SK-N-SH (cell line): Measurements from ENCODE around the gene CCDC50. TPM values are rescaled to one million over a fixed set of nuclear protein-coding genes. Genes with fewer than 3 reads are reported as not detected.

Experiments
- CTCF ChIA-PET: fragments of 300-600, 350-600 bp; formaldehyde crosslinking; extraction: SDS; loops from one replicate; lab custom pipeline; 2021; lab: Yijun Ruan, JAX
- POLR2A ChIA-PET: fragments of 350-600 bp; sonication (Branson Sonifier 250); formaldehyde crosslinking; extraction: SDS; loops from one replicate; lab custom pipeline; 2020; ENCODE audit warnings: antibody characterized with exemption, inconsistent platforms; lab: Yijun Ruan, JAX
- DNase-seq: peaks from one replicate; pipeline ENCODE4 v3.0.0; 2012
- H2AFZ ChIP-seq: fragments of 200-600 bp; sonication (generic); 2 replicates; pipeline ENCODE4 v1.8.1; 2016; ENCODE audit warnings: antibody characterized with exemption, mild to moderate bottlenecking, low read depth
- H3F3A ChIP-seq: fragments of 200-600 bp; sonication (generic); replicated peaks from 2 replicates; pipeline ENCODE3; 2016; ENCODE audit warnings: antibody characterized with exemption, mild to moderate bottlenecking; ENCODE audit not compliant: insufficient read depth
- H3K27ac ChIP-seq, 2 experiments: fragments of 200-500 bp in 1 of 2; fragments of 200-600 bp in 1 of 2; sonication (Bioruptor generic) in 1 of 2; sonication (generic), shearing (Covaris generic) in 1 of 2; 2 replicates each; pipeline versions ENCODE4 v1.5.1 to v1.6.1; 2014 to 2016; ENCODE audit warnings: low read depth in 2 of 2, inconsistent platforms in 1 of 2, low read length in 1 of 2, mild to moderate bottlenecking in 1 of 2, mixed read lengths in 1 of 2
- H3K27me3 ChIP-seq: fragments of 200-600 bp; sonication (generic), shearing (Covaris generic); 2 replicates; pipeline ENCODE4 v1.6.1; 2016; ENCODE audit warnings: mixed run types; ENCODE audit not compliant: insufficient read depth
- H3K36me3 ChIP-seq, 2 experiments: fragments of 200-500 bp in 1 of 2; fragments of 200-600 bp in 1 of 2; sonication (Bioruptor generic) in 1 of 2; sonication (generic) in 1 of 2; replicated peaks in 1 of 2; 2 replicates each; pipeline versions ENCODE3 to v1.5.1; 2014 to 2016; ENCODE audit warnings: low read length in 1 of 2, mild to moderate bottlenecking in 1 of 2; ENCODE audit not compliant: insufficient read depth in 2 of 2, control insufficient read depth in 1 of 2
- H3K4me1 ChIP-seq, 2 experiments: fragments of 200-500 bp in 1 of 2; fragments of 200-600 bp in 1 of 2; sonication (Bioruptor generic) in 1 of 2; sonication (generic), shearing (Covaris generic) in 1 of 2; 2 replicates each; pipeline versions ENCODE4 v1.5.1 to v1.6.1; 2014 to 2016; ENCODE audit warnings: low read depth in 1 of 2, low read length in 1 of 2, mixed run types in 1 of 2; ENCODE audit not compliant: insufficient read depth in 2 of 2, control insufficient read depth in 1 of 2
- H3K4me2 ChIP-seq: fragments of 200-600 bp; sonication (generic), shearing (Covaris generic); 2 replicates; pipeline ENCODE4 v1.6.1; 2017; ENCODE audit warnings: mixed run types
- H3K4me3 ChIP-seq, 2 experiments: fragments of 200-500 bp in 1 of 2; fragments of 200-600 bp in 1 of 2; sonication (Bioruptor generic) in 1 of 2; sonication (generic), shearing (Covaris generic) in 1 of 2; 2 replicates each; pipeline versions ENCODE4 v1.5.1 to v1.8.1; 2014 to 2016; ENCODE audit warnings: low read depth in 2 of 2, inconsistent platforms in 1 of 2, low read length in 1 of 2, mild to moderate bottlenecking in 1 of 2, mixed read lengths in 1 of 2, moderate library complexity in 1 of 2
- H3K79me2 ChIP-seq: fragments of 200-600 bp; sonication (generic); 2 replicates; pipeline ENCODE4 v1.8.1; 2017; ENCODE audit warnings: mild to moderate bottlenecking; ENCODE audit not compliant: insufficient read depth
- H3K9ac ChIP-seq: fragments of 200-600 bp; sonication (generic); 2 replicates; pipeline ENCODE4 v1.6.1; 2017; ENCODE audit warnings: mixed run types
- H3K9me2 ChIP-seq: fragments of 200-600 bp; sonication (generic); 2 replicates; pipeline ENCODE4 v1.6.1; 2017; ENCODE audit warnings: mixed run types
- H3K9me3 ChIP-seq: fragments of 200-600 bp; sonication (generic); 2 replicates; pipeline ENCODE4 v1.6.1; 2017; ENCODE audit warnings: mixed run types, mild to moderate bottlenecking, moderate library complexity
- H4K20me1 ChIP-seq: fragments of 200-600 bp; sonication (generic); 2 replicates; pipeline ENCODE4 v1.6.1; 2017; ENCODE audit warnings: mild to moderate bottlenecking, mixed run types; ENCODE audit not compliant: insufficient read depth
- ELF1 ChIP-seq: IDR thresholded peaks from 2 replicates; pipeline ENCODE4 v1.4.0; 2012
- EP300 ChIP-seq, 2 experiments: IDR thresholded peaks; 2 replicates each; pipeline versions ENCODE4 v1.4.0 to v1.6.1; 2012; ENCODE audit warnings: borderline replicate concordance in 1 of 2, low read depth in 1 of 2, low read length in 1 of 2
- EZH2phosphoT487 ChIP-seq: fragments of 200-600 bp; sonication (generic); IDR thresholded peaks from 2 replicates; pipeline ENCODE4 v1.6.1; 2017; ENCODE audit warnings: low read depth, mixed run types, mild to moderate bottlenecking, antibody characterized with exemption, moderate library complexity, borderline replicate concordance
- FOXJ3 ChIP-seq: sonication (generic); formaldehyde crosslinking; IDR thresholded peaks from 2 replicates; pipeline ENCODE4 v1.5.1; 2020; ENCODE audit warnings: mild to moderate bottlenecking, missing genetic modification reagents
- GABPA ChIP-seq: IDR thresholded peaks from 2 replicates; pipeline ENCODE4 v1.4.0; 2012; ENCODE audit warnings: low read depth, mild to moderate bottlenecking
- JUND ChIP-seq: IDR thresholded peaks from 2 replicates; pipeline ENCODE4 v1.4.0; 2012
- MXI1 ChIP-seq: IDR thresholded peaks from 2 replicates; pipeline ENCODE4 v1.6.1; 2012; ENCODE audit warnings: mild to moderate bottlenecking, low read depth, low read length, improper control_type of control experiment
- NFIC ChIP-seq: IDR thresholded peaks from 2 replicates; pipeline ENCODE4 v1.4.0; 2012; ENCODE audit warnings: borderline replicate concordance
- NRF1 ChIP-seq: IDR thresholded peaks from 2 replicates; pipeline ENCODE4 v1.6.1; 2012; ENCODE audit warnings: low read depth, mild to moderate bottlenecking, low read length
- PBX3 ChIP-seq: IDR thresholded peaks from 2 replicates; pipeline ENCODE4; 2012
- POLR2AphosphoS5 ChIP-seq: IDR thresholded peaks from 2 replicates; pipeline ENCODE4 v1.6.1; 2012; ENCODE audit warnings: low read depth, low read length
- RAD21 ChIP-seq: IDR thresholded peaks from 2 replicates; pipeline ENCODE4 v1.6.1; 2012; ENCODE audit warnings: mild to moderate bottlenecking, low read length
- RCOR1 ChIP-seq: fragments of 150-350 bp; IDR thresholded peaks from 2 replicates; pipeline ENCODE4 v1.6.1; 2017; ENCODE audit warnings: antibody characterized with exemption, low read length
- REST ChIP-seq: IDR thresholded peaks from 2 replicates; pipeline ENCODE4 v1.6.1; 2012; ENCODE audit warnings: mild to moderate bottlenecking, low read depth, low read length, moderate library complexity
- RFX5 ChIP-seq: IDR thresholded peaks from 2 replicates; pipeline ENCODE4 v1.6.1; 2012; ENCODE audit warnings: mild to moderate bottlenecking, improper control_type of control experiment, low read length
- SIN3A ChIP-seq: IDR thresholded peaks from 2 replicates; pipeline ENCODE4 v1.6.1; 2012; ENCODE audit warnings: low read depth, mild to moderate bottlenecking, low read length, moderate library complexity, borderline replicate concordance
- SMC3 ChIP-seq: IDR thresholded peaks from 2 replicates; pipeline ENCODE4 v1.6.1; 2012; ENCODE audit warnings: low read depth, low read length, improper control_type of control experiment
- TAF1 ChIP-seq: IDR thresholded peaks from 2 replicates; pipeline ENCODE4 v1.6.1; 2012; ENCODE audit warnings: low read depth, mild to moderate bottlenecking, low read length, moderate library complexity, borderline replicate concordance
- USF1 ChIP-seq: IDR thresholded peaks from 2 replicates; pipeline ENCODE4 v1.4.0; 2012; ENCODE audit warnings: low read depth, borderline replicate concordance
- USF2 ChIP-seq: fragments of 150-350 bp; IDR thresholded peaks from 2 replicates; pipeline ENCODE4 v1.6.1; 2017; ENCODE audit warnings: antibody characterized with exemption, low read length, low read depth, borderline replicate concordance
- YY1 ChIP-seq: IDR thresholded peaks from 2 replicates; pipeline ENCODE4 v1.4.0; 2012; ENCODE audit warnings: low read depth, mild to moderate bottlenecking
- WGBS: methylation state at CpG from one replicate; pipeline ENCODE4 v1.1.6; 2017; ENCODE audit warnings: low lambda C conversion rate; 5-methylcytosine and 5-hydroxymethylcytosine counted together
- polyA plus RNA-seq, 3 experiments: library from polyadenylated mRNA; depleted of rRNA; stranded (reverse); fragments of >200 nt; gene quantifications; 2 replicates each; pipeline ENCODE4 v1.2.3, GENCODE V29; 2012

CCDC50 gene
- polyA plus RNA-seq, 1 of the 3 experiments (the other 2 are of a cell fraction) = 21.9 TPM

GRCh38 chr3:191362524-191363090, 33.4 kb downstream of the CCDC50 start:
- Histone ChIP-seq H3K36me3 (peaks cover 81 to 86% of the 10 kb centered on the region in 2 experiments), H3K27ac (no peak overlapping the region), H3K27me3 (no peaks in the 10 kb centered on the region), H3K4me1 (peaks cover 0 to 13% of the 10 kb centered on the region in 2 experiments; a peak in 2 of 4 replicates), H3K9me3 (no peaks in the 10 kb centered on the region), H4K20me1 (no peaks in the 10 kb centered on the region), H3K4me2 (no peak overlapping the region), H3K4me3 (no peak overlapping the region), H2AFZ (no peak overlapping the region), H3K9me2 (no peaks in the 10 kb centered on the region), H3K9ac (no peak overlapping the region), H3K79me2 (peaks cover 9% of the 10 kb centered on the region; the same call in 1 of the 2 replicates), H3F3A (no peaks in the 10 kb centered on the region)
- CTCF ChIA-PET = interaction anchor here (0.6 kb wide), 1 partner anchor 593 kb away, joined by 3 read pairs; no protein-coding TSS in a partner anchor
- no peak for DNase-seq
- 93% methylated on average over 2 of the region's 2 CpGs for WGBS
- POLR2A ChIA-PET = no interaction called here
- TF ChIP-seq NRF1 = no peak
- TF ChIP-seq EZH2phosphoT487 = no peak
- no peak for TF ChIP-seq NFIC
- no peak for TF ChIP-seq USF1
- no peak for TF ChIP-seq EP300 (IDR thresholded peaks at IDR 0.05; ENCODE audit: borderline replicate concordance in 1 of 2, low read depth in 1 of 2, low read length in 1 of 2)
- TF ChIP-seq TAF1 = no peak
- no peak for TF ChIP-seq RFX5
- no peak for TF ChIP-seq JUND
- TF ChIP-seq GABPA = no peak
- no peak for TF ChIP-seq SIN3A
- TF ChIP-seq RAD21 = no peak
- no peak for TF ChIP-seq FOXJ3
- TF ChIP-seq ELF1 = no peak
- no peak for TF ChIP-seq POLR2AphosphoS5
- TF ChIP-seq USF2 = no peak
- no peak for TF ChIP-seq YY1

- H3K9me2 ChIP-seq = no peaks in the 10 kb centered on the region
- H3F3A ChIP-seq = no peaks in the 10 kb centered on the region
- H3K27ac ChIP-seq = no peak overlapping the region
- H3K4me3 ChIP-seq = no peak overlapping the region
- 100% methylated on average over 4 of the region's 4 CpGs for WGBS
- H3K27me3 ChIP-seq = no peaks in the 10 kb centered on the region
- H2AFZ ChIP-seq = no peak overlapping the region
- peaks cover 4% of the 10 kb centered on the region; the same call in 1 of the 2 replicates for H3K79me2 ChIP-seq
- peaks cover 79 to 83% of the 10 kb centered on the region in 2 experiments for H3K36me3 ChIP-seq
- H3K4me2 ChIP-seq = no peak overlapping the region
- H3K9me3 ChIP-seq = no peaks in the 10 kb centered on the region
- peaks cover 0 to 13% of the 10 kb centered on the region in 2 experiments; a peak in 2 of 4 replicates for H3K4me1 ChIP-seq
- no peak overlapping the region for H3K9ac ChIP-seq
- H4K20me1 ChIP-seq = no peaks in the 10 kb centered on the region
- POLR2A ChIA-PET = no interaction called here
- CTCF ChIA-PET = no interaction called here
- DNase-seq = no peak
- TF ChIP-seq REST = no peak
- no peak for TF ChIP-seq JUND
- TF ChIP-seq MXI1 = no peak
- TF ChIP-seq ELF1 = no peak
- TF ChIP-seq PBX3 = no peak
- no peak for TF ChIP-seq NRF1
- no peak for TF ChIP-seq RCOR1
- TF ChIP-seq TAF1 = no peak
- no peak for TF ChIP-seq RAD21
- no peak for TF ChIP-seq SMC3
- no peak for TF ChIP-seq USF1
- TF ChIP-seq POLR2AphosphoS5 = no peak
These were observed 34.0 kb downstream of the CCDC50 start for GRCh38 chr3:191363221-191363620.
